OCI-LY3 (cell line): ENCODE measurements around the gene CCL25.

Experiments
- H2AFZ ChIP-seq: fragments of 200-600, 300-600 bp; shearing (Covaris generic); 2 replicates; pipeline ENCODE4 v1.6.0; 2014; ENCODE audit warnings: antibody characterized with exemption, low read depth, low read length
- H3K27ac ChIP-seq: fragments of 200-600, 300-600 bp; sonication (generic); 2 replicates; pipeline ENCODE4 v1.5.1; 2014; ENCODE audit warnings: mild to moderate bottlenecking, low read length, moderate library complexity, mixed read lengths
- H3K27me3 ChIP-seq: fragments of 200-600, 300-600 bp; sonication (generic); 2 replicates; pipeline ENCODE4 v1.6.1; 2014; ENCODE audit warnings: low read depth, low read length, mixed read lengths
- H3K36me3 ChIP-seq: fragments of 200-600, 300-600 bp; sonication (generic); replicated peaks from 2 replicates; pipeline ENCODE3; 2014; ENCODE audit warnings: low read depth, low read length, mixed read lengths
- H3K4me1 ChIP-seq: fragments of 300-600, 200-600 bp; sonication (generic); 2 replicates; pipeline ENCODE4 v1.6.1; 2014; ENCODE audit warnings: low read length, mixed read lengths
- H3K4me2 ChIP-seq: fragments of 200-600, 300-600 bp; sonication (generic); 2 replicates; pipeline ENCODE4 v1.6.1; 2014; ENCODE audit warnings: low read length, mixed read lengths
- H3K4me3 ChIP-seq: fragments of 300-600, 200-600 bp; sonication (generic); 2 replicates; pipeline ENCODE4 v1.5.1; 2014; ENCODE audit warnings: antibody characterized with exemption, mild to moderate bottlenecking, low read length, moderate library complexity
- H3K79me2 ChIP-seq: fragments of 300-600, 200-600 bp; shearing (Covaris generic); 2 replicates; pipeline ENCODE4 v1.6.1; 2014; ENCODE audit warnings: mild to moderate bottlenecking, low read length, mixed read lengths
- H3K9ac ChIP-seq: fragments of 300-600, 200-600 bp; shearing (Covaris generic); 2 replicates; pipeline ENCODE4 v1.6.0; 2014; ENCODE audit warnings: mild to moderate bottlenecking, low read length, moderate library complexity
- H3K9me3 ChIP-seq: fragments of 200-600, 300-600 bp; shearing (Covaris generic); 2 replicates; pipeline ENCODE4 v1.6.1; 2014; ENCODE audit warnings: low read length, mixed read lengths; ENCODE audit not compliant: insufficient read depth
- H4K20me1 ChIP-seq: fragments of 200-600, 300-600 bp; sonication (generic); 2 replicates; pipeline ENCODE4 v1.6.1; 2016; ENCODE audit warnings: low read length, mixed read lengths; ENCODE audit not compliant: insufficient read depth
- EZH2phosphoT487 ChIP-seq: fragments of 200-600 bp; shearing (Covaris generic); IDR thresholded peaks from 2 replicates; pipeline ENCODE4 v1.6.1; 2018; ENCODE audit warnings: antibody characterized with exemption, mixed run types, low read depth
- TF ChIP-seq, protein P1 (sequence below): fragments of 200-600, 300-600 bp; sonication (generic); IDR thresholded peaks from 2 replicates; pipeline ENCODE4 v1.5.1; 2014; ENCODE audit warnings: antibody characterized with exemption, low read length, low read depth

The CCL25 gene

DNA sequence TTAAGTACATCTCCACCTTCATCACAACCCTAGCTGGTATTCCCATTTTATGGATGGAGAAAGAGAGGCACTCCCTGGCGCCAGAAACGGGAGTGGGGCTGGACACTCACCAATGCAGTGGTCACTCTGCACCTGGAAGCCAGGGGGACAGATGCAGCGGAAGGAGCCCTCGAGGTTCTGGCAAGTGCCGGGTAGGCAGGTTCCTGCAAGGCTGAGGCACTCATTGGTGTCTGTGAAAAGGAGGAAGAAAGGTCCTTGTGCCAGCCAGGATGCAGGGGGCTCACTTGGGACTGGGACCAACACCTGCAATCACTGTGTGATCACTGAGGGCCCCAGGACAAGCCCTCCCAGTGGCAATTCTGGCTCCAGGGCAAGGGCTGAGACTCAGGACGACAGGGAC is 41.8 kb downstream of the CCL25 start:
- Histone ChIP-seq H3K4me3 (no peak overlapping the region), H3K27ac (no peak overlapping the region), H3K9ac (no peak overlapping the region), H4K20me1 (no peaks in the 10 kb centered on the region), H3K9me3 (peaks cover 26% of the 10 kb centered on the region), H3K36me3 (no peaks in the 10 kb centered on the region), H3K79me2 (no peaks in the 10 kb centered on the region), H3K4me1 (no peaks in the 10 kb centered on the region), H2AFZ (no peak overlapping the region), H3K27me3 (peaks cover 5% of the 10 kb centered on the region; the same call in 1 of the 2 replicates), H3K4me2 (no peak overlapping the region)
- TF ChIP-seq EZH2phosphoT487: no peak
- TF ChIP-seq, protein P1, sequence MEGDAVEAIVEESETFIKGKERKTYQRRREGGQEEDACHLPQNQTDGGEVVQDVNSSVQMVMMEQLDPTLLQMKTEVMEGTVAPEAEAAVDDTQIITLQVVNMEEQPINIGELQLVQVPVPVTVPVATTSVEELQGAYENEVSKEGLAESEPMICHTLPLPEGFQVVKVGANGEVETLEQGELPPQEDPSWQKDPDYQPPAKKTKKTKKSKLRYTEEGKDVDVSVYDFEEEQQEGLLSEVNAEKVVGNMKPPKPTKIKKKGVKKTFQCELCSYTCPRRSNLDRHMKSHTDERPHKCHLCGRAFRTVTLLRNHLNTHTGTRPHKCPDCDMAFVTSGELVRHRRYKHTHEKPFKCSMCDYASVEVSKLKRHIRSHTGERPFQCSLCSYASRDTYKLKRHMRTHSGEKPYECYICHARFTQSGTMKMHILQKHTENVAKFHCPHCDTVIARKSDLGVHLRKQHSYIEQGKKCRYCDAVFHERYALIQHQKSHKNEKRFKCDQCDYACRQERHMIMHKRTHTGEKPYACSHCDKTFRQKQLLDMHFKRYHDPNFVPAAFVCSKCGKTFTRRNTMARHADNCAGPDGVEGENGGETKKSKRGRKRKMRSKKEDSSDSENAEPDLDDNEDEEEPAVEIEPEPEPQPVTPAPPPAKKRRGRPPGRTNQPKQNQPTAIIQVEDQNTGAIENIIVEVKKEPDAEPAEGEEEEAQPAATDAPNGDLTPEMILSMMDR: no peak

DNA sequence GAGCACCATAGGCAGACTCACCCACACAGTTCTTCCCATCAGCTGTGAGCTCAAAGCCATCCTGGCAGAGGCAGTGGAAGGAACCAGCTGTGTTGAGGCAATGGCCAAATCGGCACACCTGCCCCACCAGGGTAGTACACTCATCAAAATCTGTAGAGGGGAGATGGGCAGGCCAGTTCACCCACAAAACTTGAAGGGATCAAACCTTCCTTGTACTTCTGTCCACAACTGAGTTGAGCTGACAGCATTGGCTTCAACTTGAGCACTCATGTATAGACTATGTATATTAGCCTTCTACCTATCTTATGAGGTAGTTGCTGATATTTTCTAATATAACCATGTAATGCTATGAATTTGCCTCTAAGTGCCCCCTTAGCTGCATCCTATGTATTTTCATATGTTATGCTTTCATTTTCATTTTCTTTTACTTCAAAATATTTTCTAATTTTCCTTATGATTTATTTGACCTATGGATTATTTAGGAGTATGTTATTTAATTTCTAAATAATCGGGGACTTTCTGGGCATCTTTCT is 42.9 kb downstream of the CCL25 start:
- H3K79me2 ChIP-seq: no peaks in the 10 kb centered on the region
- H3K9ac ChIP-seq: no peak overlapping the region
- H3K4me3 ChIP-seq: no peak overlapping the region
- no peak overlapping the region for H3K4me2 ChIP-seq
- H3K36me3 ChIP-seq: no peaks in the 10 kb centered on the region
- no peak overlapping the region for H2AFZ ChIP-seq
- H3K9me3 ChIP-seq: peaks cover 26% of the 10 kb centered on the region
- H3K4me1 ChIP-seq: no peaks in the 10 kb centered on the region
- no peak overlapping the region for H3K27ac ChIP-seq
- H4K20me1 ChIP-seq: no peaks in the 10 kb centered on the region
- TF ChIP-seq, protein P1: no peak
- TF ChIP-seq EZH2phosphoT487: no peak
- peaks cover 5% of the 10 kb centered on the region; the same call in 1 of the 2 replicates for H3K27me3 ChIP-seq

DNA sequence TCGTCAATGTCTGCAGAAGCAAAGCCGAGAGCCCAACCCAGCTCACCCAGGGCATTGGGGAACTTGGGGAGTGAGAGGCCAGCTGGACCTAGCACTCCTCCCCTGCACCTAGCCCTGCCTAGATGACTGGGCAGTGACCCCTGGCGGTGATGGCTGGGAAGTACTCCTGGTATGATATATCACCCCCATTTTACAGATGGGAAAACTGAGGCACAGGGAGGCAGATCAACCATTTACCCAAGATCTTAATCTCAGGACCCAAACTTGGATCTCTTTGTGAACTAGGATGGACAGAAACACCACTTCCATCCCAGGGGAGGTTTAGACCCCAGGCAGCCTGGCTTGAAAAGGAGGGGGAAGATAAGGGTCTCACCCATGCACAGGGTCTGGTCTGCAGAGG is 43.5 kb downstream of the CCL25 start:
- Histone ChIP-seq H4K20me1 (no peaks in the 10 kb centered on the region), H3K9ac (no peak overlapping the region), H3K27ac (no peak overlapping the region), H3K4me3 (no peak overlapping the region), H3K36me3 (no peaks in the 10 kb centered on the region), H3K79me2 (no peaks in the 10 kb centered on the region), H3K27me3 (peaks cover 5% of the 10 kb centered on the region; the same call in 1 of the 2 replicates), H3K9me3 (peaks cover 26% of the 10 kb centered on the region), H2AFZ (no peak overlapping the region), H3K4me2 (no peak overlapping the region), H3K4me1 (no peaks in the 10 kb centered on the region)
- TF ChIP-seq, protein P1: peak; percentile 28
- TF ChIP-seq EZH2phosphoT487: no peak

DNA sequence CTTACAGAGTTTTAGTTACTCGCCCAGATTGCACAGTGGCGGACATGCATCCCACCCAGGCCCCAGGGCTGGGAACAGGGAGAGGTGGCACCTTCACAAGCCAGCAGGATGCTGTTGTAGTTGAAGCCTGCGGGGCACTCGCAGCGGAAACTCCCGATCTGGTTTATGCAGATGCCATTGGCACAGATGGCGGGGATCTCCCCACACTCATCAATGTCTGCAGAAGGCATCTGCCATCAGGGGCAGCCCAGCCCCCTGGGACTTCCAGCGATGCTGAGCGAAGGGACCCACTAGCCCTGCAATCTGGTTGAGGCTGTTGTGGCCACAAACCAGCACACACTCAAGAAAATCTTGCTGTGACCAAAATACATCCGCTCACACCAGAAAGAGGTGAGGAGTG is 44.6 kb downstream of the CCL25 start:
- no peaks in the 10 kb centered on the region for H3K36me3 ChIP-seq
- no peak for TF ChIP-seq EZH2phosphoT487
- TF ChIP-seq, protein P1: no peak
- H3K4me2 ChIP-seq: no peak overlapping the region
- no peak overlapping the region for H3K9ac ChIP-seq
- no peaks in the 10 kb centered on the region for H3K4me1 ChIP-seq
- H2AFZ ChIP-seq: no peak overlapping the region
- H4K20me1 ChIP-seq: no peaks in the 10 kb centered on the region
- peaks cover 5% of the 10 kb centered on the region; the same call in 1 of the 2 replicates for H3K27me3 ChIP-seq
- no peaks in the 10 kb centered on the region for H3K79me2 ChIP-seq
- H3K27ac ChIP-seq: no peak overlapping the region
- peaks cover 26% of the 10 kb centered on the region for H3K9me3 ChIP-seq
- no peak overlapping the region for H3K4me3 ChIP-seq
